Measurements from ENCODE around the gene SAMD10. TPM values are rescaled to one million over a fixed set of nuclear protein-coding genes. Genes with fewer than 3 reads are reported as not detected.

The SAMD10 gene
- total RNA-seq, 4 donors from 2014 or later = 0.62 to 4.6 (median 1.9) TPM

- H3K9me3 ChIP-seq = no peaks in the 10 kb centered on the region
- no peak overlapping the region for H3K27ac ChIP-seq
- H3K4me3 ChIP-seq = no peak overlapping the region
- no peak for ATAC-seq
- H3K27me3 ChIP-seq = no peaks in the 10 kb centered on the region
- 83 to 85% methylated on average over 10 to 12 of the region's 17 CpGs for WGBS, 2 donors (ENCODE audit: low coverage in 1 of 2)
- H3K36me3 ChIP-seq = peaks cover 0 to 100% of the 10 kb centered on the region in 2 donors
- H3K4me1 ChIP-seq = no peaks in the 10 kb centered on the region
- no peak for TF ChIP-seq POLR2AphosphoS5 (IDR thresholded peaks at IDR 0.05)
- no peak for TF ChIP-seq POLR2A (IDR thresholded peaks at IDR 0.05)
- no peak for TF ChIP-seq EP300 (IDR thresholded peaks at IDR 0.05)
- no peak for TF ChIP-seq CTCF (IDR thresholded peaks at IDR 0.05)
Measured at GRCh38 chr20:64024141-64024990, 44.9 kb upstream of the SAMD10 start.

- WGBS, 2 donors (ENCODE audit: low coverage in 1 of 2) = 83 to 84% methylated on average over 1 to 6 of the region's 15 CpGs
- Histone ChIP-seq H3K4me3 (no peak overlapping the region), H3K36me3 (peaks cover 0 to 100% of the 10 kb centered on the region in 2 donors), H3K4me1 (no peaks in the 10 kb centered on the region), H3K9me3 (no peaks in the 10 kb centered on the region), H3K27me3 (no peaks in the 10 kb centered on the region), H3K27ac (no peak overlapping the region)
- no peak for ATAC-seq
- TF ChIP-seq POLR2A (IDR thresholded peaks at IDR 0.05) (no peak), EP300 (IDR thresholded peaks at IDR 0.05) (no peak), POLR2AphosphoS5 (IDR thresholded peaks at IDR 0.05) (no peak)
Measured at GRCh38 chr20:64023361-64024140, 44.1 kb upstream of the SAMD10 start.

- TF ChIP-seq CTCF (IDR thresholded peaks at IDR 0.05) = no peak
- TF ChIP-seq EP300 (IDR thresholded peaks at IDR 0.05) = no peak
- TF ChIP-seq POLR2A (IDR thresholded peaks at IDR 0.05) = no peak
- TF ChIP-seq POLR2AphosphoS5 (IDR thresholded peaks at IDR 0.05) = no peak
- Histone ChIP-seq H3K4me1 (no peaks in the 10 kb centered on the region), H3K4me3 (no peak overlapping the region), H3K27me3 (no peaks in the 10 kb centered on the region), H3K36me3 (peaks cover 0 to 100% of the 10 kb centered on the region in 2 donors), H3K9me3 (no peaks in the 10 kb centered on the region), H3K27ac (no peak overlapping the region)
- 100% methylated on average over 7 of the region's 17 CpGs; no CpG with 5 or more reads in 1 of the 2 donors for WGBS, 2 donors (ENCODE audit: low coverage in 1 of 2)
- ATAC-seq = no peak
Measured at GRCh38 chr20:64022671-64023360, 43.4 kb upstream of the SAMD10 start.

- no peak overlapping the region for H3K27ac ChIP-seq
- H3K36me3 ChIP-seq = peaks cover 0 to 100% of the 10 kb centered on the region in 2 donors
- H3K27me3 ChIP-seq = no peaks in the 10 kb centered on the region
- TF ChIP-seq POLR2AphosphoS5 (IDR thresholded peaks at IDR 0.05) (no peak), CTCF (IDR thresholded peaks at IDR 0.05) (no peak), POLR2A (IDR thresholded peaks at IDR 0.05) (no peak), EP300 (IDR thresholded peaks at IDR 0.05) (no peak)
- no peaks in the 10 kb centered on the region for H3K4me1 ChIP-seq
- 81 to 85% methylated on average over 11 of the region's 36 CpGs for WGBS, 2 donors (ENCODE audit: low coverage in 1 of 2)
- H3K4me3 ChIP-seq = no peak overlapping the region
- no peak for ATAC-seq
- H3K9me3 ChIP-seq = no peaks in the 10 kb centered on the region
Measured at GRCh38 chr20:64021124-64021975, 41.9 kb upstream of the SAMD10 start.
